Measurements from ENCODE around the gene IRF2. TPM values are rescaled to one million over a fixed set of nuclear protein-coding genes. Genes with fewer than 3 reads are reported as not detected.
A peak's percentile ranks its signal among the peaks of the same experiment; 100 is the strongest.

IRF2 gene
- total and polyA plus RNA-seq, 4 experiments from 2014 or later = 66.7 to 87.2 (median 71.5) TPM

DNA sequence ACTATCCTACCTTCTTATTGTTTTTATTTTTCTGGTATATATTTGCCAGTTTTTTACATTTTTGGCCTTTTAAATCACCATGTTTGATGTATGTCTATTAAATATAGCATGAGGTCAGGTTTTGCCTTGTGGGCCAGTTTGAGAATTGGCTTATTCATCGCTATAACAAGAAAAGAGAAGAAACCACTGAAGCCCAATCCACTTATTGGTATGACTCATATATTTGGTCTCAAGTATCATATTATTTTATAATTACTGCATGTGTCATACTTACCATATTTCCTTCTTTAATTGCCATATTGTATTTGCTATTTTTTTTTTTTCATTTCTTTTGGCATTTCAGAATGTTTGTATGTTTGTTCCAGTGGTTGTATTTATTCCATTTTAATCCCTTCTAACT is 99.3 kb downstream of the IRF2 start:
- H3K4me3 Mint-ChIP-seq = no peak overlapping the region
- peaks cover 0 to 1% (median 0%) of the 10 kb centered on the region in 8 donors for H3K9me3 Mint-ChIP-seq
- Histone ChIP-seq H3K27ac (ENCODE audit: low read depth, low read length) (no peak overlapping the region), H3K4me3 (ENCODE audit: low read length in 2 of 2) (no peak overlapping the region), H3K9me3 (ENCODE audit: control insufficient read depth in 1 of 2, low read length in 2 of 2) (no peaks in the 10 kb centered on the region), H3K36me3 (ENCODE audit: insufficient read depth, low read length) (no peaks in the 10 kb centered on the region), H3K27me3 (ENCODE audit: insufficient read depth, low read length) (no peaks in the 10 kb centered on the region), H3K4me1 (ENCODE audit: insufficient read depth, low read length) (no peaks in the 10 kb centered on the region)
- CTCF ChIA-PET (ENCODE audit: partially characterized antibody) = no interaction called here
- DNase-seq = no peak
- H3K27ac Mint-ChIP-seq = peak overlapping the region in 1 of 7 donors; percentile 87
- no peaks in the 10 kb centered on the region for H3K36me3 Mint-ChIP-seq
- peaks cover 0 to 4% (median under 1%) of the 10 kb centered on the region in 4 donors for H3K4me1 Mint-ChIP-seq
- intact Hi-C loops (cut with micrococcal nuclease) = no loop called here
- POLR2A ChIA-PET (ENCODE audit: partially characterized antibody) = no interaction called here
- no peaks in the 10 kb centered on the region for H3K27me3 Mint-ChIP-seq

GRCh38 chr4:184373886-184374405 is 100.4 kb downstream of the IRF2 start:
- H3K36me3 ChIP-seq (ENCODE audit: insufficient read depth, low read length) = no peaks in the 10 kb centered on the region
- ChIA-PET POLR2A (ENCODE audit: partially characterized antibody) (no interaction called here), CTCF (ENCODE audit: partially characterized antibody) (no interaction called here)
- H3K27me3 ChIP-seq (ENCODE audit: insufficient read depth, low read length) = no peaks in the 10 kb centered on the region
- no peaks in the 10 kb centered on the region for H3K9me3 ChIP-seq (ENCODE audit: control insufficient read depth in 1 of 2, low read length in 2 of 2)
- Mint-ChIP-seq H3K27me3 (no peaks in the 10 kb centered on the region), H3K4me1 (peaks cover 0 to 4% (median under 1%) of the 10 kb centered on the region in 4 donors), H3K4me3 (no peak overlapping the region), H3K9me3 (peaks cover 0 to 3% (median 0%) of the 10 kb centered on the region in 8 donors), H3K27ac (no peak overlapping the region), H3K36me3 (peaks cover 0 to 4% of the 10 kb centered on the region in 2 donors)
- H3K4me3 ChIP-seq (ENCODE audit: low read length in 2 of 2) = no peak overlapping the region
- intact Hi-C loops (cut with micrococcal nuclease) = no loop called here
- H3K4me1 ChIP-seq (ENCODE audit: insufficient read depth, low read length) = no peaks in the 10 kb centered on the region
- no peak for DNase-seq
- H3K27ac ChIP-seq (ENCODE audit: low read depth, low read length) = no peak overlapping the region

GRCh38 chr4:184371390-184371787 is 103.0 kb downstream of the IRF2 start:
- POLR2A ChIA-PET (ENCODE audit: partially characterized antibody) = no interaction called here
- H3K4me1 Mint-ChIP-seq = peaks cover 0 to 4% (median 2%) of the 10 kb centered on the region in 4 donors
- no peak overlapping the region for H3K4me3 ChIP-seq (ENCODE audit: low read length in 2 of 2)
- no peaks in the 10 kb centered on the region for H3K36me3 ChIP-seq (ENCODE audit: insufficient read depth, low read length)
- no peaks in the 10 kb centered on the region for H3K4me1 ChIP-seq (ENCODE audit: insufficient read depth, low read length)
- no peak overlapping the region for H3K4me3 Mint-ChIP-seq
- CTCF ChIA-PET (ENCODE audit: partially characterized antibody) = no interaction called here
- no peaks in the 10 kb centered on the region for H3K27me3 ChIP-seq (ENCODE audit: insufficient read depth, low read length)
- intact Hi-C loops (cut with micrococcal nuclease) = no loop called here
- no peak overlapping the region for H3K27ac ChIP-seq (ENCODE audit: low read depth, low read length)
- no peaks in the 10 kb centered on the region for H3K9me3 ChIP-seq (ENCODE audit: control insufficient read depth in 1 of 2, low read length in 2 of 2)
- no peaks in the 10 kb centered on the region for H3K27me3 Mint-ChIP-seq
- H3K36me3 Mint-ChIP-seq = peaks cover 0 to 11% of the 10 kb centered on the region in 2 donors
- peaks cover 0 to 6% (median 0%) of the 10 kb centered on the region in 8 donors for H3K9me3 Mint-ChIP-seq
- no peak overlapping the region for H3K27ac Mint-ChIP-seq
- no peak for DNase-seq

GRCh38 chr4:184370711-184371389 is 103.5 kb downstream of the IRF2 start:
- no peaks in the 10 kb centered on the region for H3K4me1 ChIP-seq (ENCODE audit: insufficient read depth, low read length)
- no peaks in the 10 kb centered on the region for H3K27me3 Mint-ChIP-seq
- H3K9me3 ChIP-seq (ENCODE audit: control insufficient read depth in 1 of 2, low read length in 2 of 2) = no peaks in the 10 kb centered on the region
- intact Hi-C loops (cut with micrococcal nuclease) = no loop called here
- ChIA-PET CTCF (ENCODE audit: partially characterized antibody) (no interaction called here), POLR2A (ENCODE audit: partially characterized antibody) (no interaction called here)
- H3K27ac Mint-ChIP-seq = no peak overlapping the region
- H3K4me3 ChIP-seq (ENCODE audit: low read length in 2 of 2) = no peak overlapping the region
- DNase-seq = no peak
- H3K9me3 Mint-ChIP-seq = peaks cover 0 to 6% (median 0%) of the 10 kb centered on the region in 8 donors
- H3K36me3 Mint-ChIP-seq = peaks cover 0 to 11% of the 10 kb centered on the region in 2 donors
- H3K27me3 ChIP-seq (ENCODE audit: insufficient read depth, low read length) = no peaks in the 10 kb centered on the region
- H3K27ac ChIP-seq (ENCODE audit: low read depth, low read length) = no peak overlapping the region
- no peaks in the 10 kb centered on the region for H3K36me3 ChIP-seq (ENCODE audit: insufficient read depth, low read length)
- H3K4me1 Mint-ChIP-seq = peaks cover 0 to 4% (median 2%) of the 10 kb centered on the region in 4 donors
- H3K4me3 Mint-ChIP-seq = no peak overlapping the region

- no peaks in the 10 kb centered on the region for H3K36me3 ChIP-seq (ENCODE audit: insufficient read depth, low read length)
- H3K27ac ChIP-seq (ENCODE audit: low read depth, low read length) = no peak overlapping the region
- no peaks in the 10 kb centered on the region for H3K9me3 ChIP-seq (ENCODE audit: control insufficient read depth in 1 of 2, low read length in 2 of 2)
- H3K27ac Mint-ChIP-seq = no peak overlapping the region
- ChIA-PET CTCF (ENCODE audit: partially characterized antibody) (no interaction called here), POLR2A (ENCODE audit: partially characterized antibody) (no interaction called here)
- H3K27me3 ChIP-seq (ENCODE audit: insufficient read depth, low read length) = no peaks in the 10 kb centered on the region
- no peak for DNase-seq
- H3K4me3 Mint-ChIP-seq = no peak overlapping the region
- no peaks in the 10 kb centered on the region for H3K4me1 ChIP-seq (ENCODE audit: insufficient read depth, low read length)
- H3K36me3 Mint-ChIP-seq = peaks cover 0 to 11% of the 10 kb centered on the region in 2 donors
- peaks cover 0 to 6% (median 0%) of the 10 kb centered on the region in 8 donors for H3K9me3 Mint-ChIP-seq
- H3K4me1 Mint-ChIP-seq = peaks cover 0 to 4% (median 2%) of the 10 kb centered on the region in 4 donors
- H3K27me3 Mint-ChIP-seq = no peaks in the 10 kb centered on the region
- intact Hi-C loops (cut with micrococcal nuclease) = no loop called here
- H3K4me3 ChIP-seq (ENCODE audit: low read length in 2 of 2) = no peak overlapping the region
Observed at GRCh38 chr4:184369871-184370270, 104.5 kb downstream of the IRF2 start.

DNA sequence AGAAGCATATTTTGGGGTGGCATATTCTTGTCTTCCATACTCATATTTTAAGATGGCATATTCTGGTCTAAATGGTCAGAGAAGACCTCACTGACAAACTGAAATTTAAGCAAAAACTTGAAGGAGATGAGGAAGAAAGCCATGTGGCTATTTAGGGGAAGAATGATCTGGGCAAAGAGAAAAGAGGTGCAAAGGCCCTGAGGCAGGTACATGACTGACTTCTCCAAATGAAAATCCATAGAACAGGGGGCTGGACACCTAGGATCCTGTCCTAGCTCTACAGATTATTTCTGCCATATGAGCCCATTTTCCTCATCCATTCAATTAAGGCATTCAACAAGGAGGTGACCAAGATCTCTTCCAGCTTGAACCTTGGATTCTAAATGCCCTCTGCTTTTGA is 105.6 kb downstream of the IRF2 start:
- H3K36me3 ChIP-seq (ENCODE audit: insufficient read depth, low read length) = no peaks in the 10 kb centered on the region
- no peak overlapping the region for H3K27ac Mint-ChIP-seq
- H3K27me3 ChIP-seq (ENCODE audit: insufficient read depth, low read length) = no peaks in the 10 kb centered on the region
- peaks cover under 1 to 11% of the 10 kb centered on the region in 2 donors for H3K36me3 Mint-ChIP-seq
- H3K27me3 Mint-ChIP-seq = no peaks in the 10 kb centered on the region
- no peaks in the 10 kb centered on the region for H3K9me3 ChIP-seq (ENCODE audit: control insufficient read depth in 1 of 2, low read length in 2 of 2)
- no peak for DNase-seq
- no peak overlapping the region for H3K4me3 ChIP-seq (ENCODE audit: low read length in 2 of 2)
- peaks cover 0 to 4% (median 2%) of the 10 kb centered on the region in 4 donors for H3K4me1 Mint-ChIP-seq
- H3K27ac ChIP-seq (ENCODE audit: low read depth, low read length) = no peak overlapping the region
- intact Hi-C loops (cut with micrococcal nuclease) = no loop called here
- H3K4me1 ChIP-seq (ENCODE audit: insufficient read depth, low read length) = no peaks in the 10 kb centered on the region
- no peak overlapping the region for H3K4me3 Mint-ChIP-seq
- CTCF ChIA-PET (ENCODE audit: partially characterized antibody) = no interaction called here
- peaks cover 0 to 6% (median 0%) of the 10 kb centered on the region in 8 donors for H3K9me3 Mint-ChIP-seq
- POLR2A ChIA-PET (ENCODE audit: partially characterized antibody) = no interaction called here

DNA sequence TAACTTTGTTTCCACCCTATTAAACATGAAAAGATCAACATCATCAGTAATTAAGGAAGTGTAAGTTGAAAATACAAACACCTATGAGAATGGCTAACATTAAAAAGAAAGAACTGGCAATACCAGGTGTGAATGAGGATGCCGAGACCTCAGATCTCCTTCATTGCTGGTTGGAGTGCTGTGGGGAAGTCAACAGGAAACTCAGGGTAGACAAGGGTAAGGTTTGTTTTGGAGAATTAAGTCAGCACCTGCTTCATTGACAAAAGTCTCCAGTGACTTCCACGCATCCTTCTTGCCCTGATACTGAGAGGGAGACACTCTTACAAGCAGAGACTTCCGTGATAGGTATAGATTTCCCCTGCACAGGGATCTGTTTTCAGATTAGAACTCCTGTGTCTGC is 106.1 kb downstream of the IRF2 start:
- ChIA-PET CTCF (ENCODE audit: partially characterized antibody) (no interaction called here), POLR2A (ENCODE audit: partially characterized antibody) (no interaction called here)

More for the DNA sequence above, 106.1 kb downstream of the IRF2 start:
- Histone ChIP-seq H3K27ac (ENCODE audit: low read depth, low read length) (no peak overlapping the region), H3K4me3 (ENCODE audit: low read length in 2 of 2) (no peak overlapping the region), H3K36me3 (ENCODE audit: insufficient read depth, low read length) (no peaks in the 10 kb centered on the region), H3K9me3 (ENCODE audit: control insufficient read depth in 1 of 2, low read length in 2 of 2) (no peaks in the 10 kb centered on the region), H3K4me1 (ENCODE audit: insufficient read depth, low read length) (no peaks in the 10 kb centered on the region), H3K27me3 (ENCODE audit: insufficient read depth, low read length) (no peaks in the 10 kb centered on the region)
- H3K27ac Mint-ChIP-seq = no peak overlapping the region
- peaks cover 0 to 4% (median 2%) of the 10 kb centered on the region in 4 donors for H3K4me1 Mint-ChIP-seq
- H3K9me3 Mint-ChIP-seq = peaks cover 0 to 6% (median 0%) of the 10 kb centered on the region in 8 donors
- H3K36me3 Mint-ChIP-seq = peaks cover 3 to 11% of the 10 kb centered on the region in 2 donors
- no peak for DNase-seq
- intact Hi-C loops (cut with micrococcal nuclease) = no loop called here
- no peak overlapping the region for H3K4me3 Mint-ChIP-seq
- H3K27me3 Mint-ChIP-seq = no peaks in the 10 kb centered on the region
